GM12878 (cell line): ENCODE data around the gene PTCH2. TPM values are rescaled to one million over a fixed set of nuclear protein-coding genes. Genes with fewer than 3 reads are reported as not detected.

Source experiments
- ATAC-seq: fragments of 200-7000 bp; cut with Tn5 transposase; 3 replicates; pipeline ENCODE4 v1.9.1; 2020; ENCODE audit warnings: mild to moderate bottlenecking, moderate library complexity
- BruUV-seq: library from RNA; stranded (reverse); fragments of 400-500 nt; replicated peaks from 2 replicates; lab custom pipeline; 2021; lab: Mats Ljungman, UMichigan
- CTCF ChIA-PET: fragments of 300-600 bp; sonication (Branson Sonifier 250); formaldehyde crosslinking; extraction: SDS; loops from one replicate; lab custom pipeline; 2021; ENCODE audit warnings: inconsistent platforms; lab: Yijun Ruan, JAX
- POLR2A ChIA-PET: fragments of 350-600 bp; formaldehyde crosslinking; extraction: SDS; loops from one replicate; lab custom pipeline; 2021; ENCODE audit warnings: inconsistent platforms; lab: Charles Lee
- RAD21 ChIA-PET: fragments of 300-600 bp; sonication (Branson Sonifier 250); formaldehyde crosslinking; loops from one replicate; lab custom pipeline; 2023; ENCODE audit warnings: antibody characterized with exemption; ENCODE audit not compliant: unreplicated experiment; lab: Charles Lee
- SMC1A ChIA-PET: fragments of 300-600 bp; sonication (Branson Sonifier 250); formaldehyde crosslinking; loops from one replicate; lab custom pipeline; 2023; ENCODE audit not compliant: unreplicated experiment, uncharacterized antibody; lab: Charles Lee
- DNase-seq: peaks from one replicate; pipeline ENCODE4 v3.0.0-alpha.2; 2011; ENCODE audit warnings: low read depth, low spot score
- FAIRE-seq: peaks from 3 replicates; lab custom pipeline; 2011; peaks lifted over from hg19 to GRCh38; lab: Jason Lieb, UNC
- H2AFZ ChIP-seq: 2 replicates; pipeline ENCODE4 v1.6.0; 2011; ENCODE audit warnings: low read depth, low read length, control low read depth; ENCODE audit not compliant: control insufficient read depth
- H3K27ac ChIP-seq: 2 replicates; pipeline ENCODE4 v1.5.1; 2011; ENCODE audit warnings: control low read depth; ENCODE audit not compliant: control insufficient read depth, insufficient read depth
- H3K27me3 ChIP-seq, 2 experiments: replicated peaks in 1 of 2; 2 replicates each; pipeline versions ENCODE4 v1.6.0 to v1.6.1; 2011; ENCODE audit warnings: low read length in 1 of 2; ENCODE audit not compliant: control insufficient read depth in 2 of 2, insufficient read depth in 2 of 2
- H3K36me3 ChIP-seq, 2 experiments: 2 replicates each; pipeline ENCODE4 v1.5.1; 2011; ENCODE audit warnings: low read length in 1 of 2; ENCODE audit not compliant: control insufficient read depth in 2 of 2, insufficient read depth in 2 of 2
- H3K4me1 ChIP-seq: 2 replicates; pipeline ENCODE4 v1.6.1; 2011; ENCODE audit warnings: mild to moderate bottlenecking, low read length, moderate library complexity, mixed read lengths; ENCODE audit not compliant: control insufficient read depth, insufficient read depth
- H3K4me2 ChIP-seq: 2 replicates; pipeline ENCODE4 v1.6.0; 2011; ENCODE audit warnings: control low read depth; ENCODE audit not compliant: control insufficient read depth, insufficient read depth
- H3K4me3 ChIP-seq: fragments of 200-600 bp; sonication (generic); 2 replicates; pipeline ENCODE4 v1.5.1; 2016
- H3K79me2 ChIP-seq: 2 replicates; pipeline ENCODE4 v1.6.0; 2011; ENCODE audit warnings: low read length; ENCODE audit not compliant: control insufficient read depth, insufficient read depth
- H3K9ac ChIP-seq: 2 replicates; pipeline ENCODE4 v1.8.0; 2011; ENCODE audit warnings: low read length, control low read depth, mixed read lengths; ENCODE audit not compliant: control insufficient read depth, insufficient read depth
- H3K9me3 ChIP-seq: replicated peaks from 3 replicates; pipeline ENCODE4 v1.5.1; 2011; ENCODE audit warnings: mild to moderate bottlenecking, low read length; ENCODE audit not compliant: control insufficient read depth, insufficient read depth
- H4K20me1 ChIP-seq: 2 replicates; pipeline ENCODE4 v1.6.0; 2011; ENCODE audit not compliant: control insufficient read depth, insufficient read depth
- HDGF ChIP-seq: fragments of 450-650 bp; IDR thresholded peaks from 2 replicates; pipeline ENCODE4 v1.6.1; 2016; ENCODE audit warnings: antibody characterized with exemption
- KDM1A ChIP-seq: fragments of 200-600 bp; sonication (generic); IDR thresholded peaks from 2 replicates; pipeline ENCODE4 v1.6.1; 2016; ENCODE audit warnings: borderline replicate concordance
- POU2F2 ChIP-seq: IDR thresholded peaks from 3 replicates; pipeline ENCODE4 v1.6.1; 2011; ENCODE audit warnings: low read depth, mild to moderate bottlenecking, low read length, borderline replicate concordance
- RUNX3 ChIP-seq: IDR thresholded peaks from 2 replicates; pipeline ENCODE4 v1.6.1; 2012; ENCODE audit warnings: low read length, inconsistent platforms
- SUZ12 ChIP-seq: fragments of 200-600 bp; sonication (generic); IDR thresholded peaks from one replicate; pipeline ENCODE4 v1.6.1; 2018; ENCODE audit warnings: antibody characterized with exemption, mild to moderate bottlenecking; ENCODE audit not compliant: unreplicated experiment
- TAF1 ChIP-seq: IDR thresholded peaks from 2 replicates; pipeline ENCODE4 v1.6.1; 2011; ENCODE audit warnings: mild to moderate bottlenecking, low read depth, low read length, borderline replicate concordance
- ZNF207 ChIP-seq: fragments of 450-650 bp; IDR thresholded peaks from 2 replicates; pipeline ENCODE4 v1.6.1; 2014; ENCODE audit warnings: antibody characterized with exemption, mild to moderate bottlenecking, borderline replicate concordance
- ZNF24 ChIP-seq: fragments of 450-650 bp; IDR thresholded peaks from 2 replicates; pipeline ENCODE4 v1.6.1; 2017; ENCODE audit warnings: antibody characterized with exemption, mild to moderate bottlenecking
- ZNF274 ChIP-seq: IDR thresholded peaks from one replicate; pipeline ENCODE4 v1.8.0; 2011; ENCODE audit not compliant: insufficient read length, insufficient read depth
- WGBS: methylation state at CpG from one replicate; pipeline ENCODE4 v1.1.6; 2016; ENCODE audit warnings: low lambda C conversion rate; ENCODE audit not compliant: insufficient replicate concordance, insufficient coverage; ENCODE audit errors: missing lambda C conversion rate; 5-methylcytosine and 5-hydroxymethylcytosine counted together
- in situ Hi-C: fragments of 300-500 bp; cut with MboI; formaldehyde crosslinking; loops from 9 replicates; pipeline ENCODE4 v1.14.3; 2018; ENCODE audit warnings: mixed read lengths
- intact Hi-C: fragments of 100-400 bp; cut with micrococcal nuclease; formaldehyde crosslinking; loops from one replicate; pipeline ENCODE4 v1.14.2; 2022; ENCODE audit not compliant: unreplicated experiment
- polyA plus RNA-seq, 11 experiments: library from polyadenylated mRNA; depleted of rRNA in 4 of 11; unstranded in 6 of 11; stranded (reverse) in 5 of 11; fragments of >200 nt; fragmentation: Nextera tagmentation in 4 of 11; fragmentation: Illumina TruSeq in 1 of 11; extraction: Ambion mirVana in 4 of 11; extraction: Trizol in 1 of 11; gene quantifications; 1 replicate in 1 of 11; 2 replicates in 10 of 11; pipeline versions ENCODE4 v1.2.1 to v1.2.3, GENCODE V29; 2011 to 2016; ENCODE audit warnings: inconsistent platforms in 2 of 11, missing spikeins in 2 of 11, low read depth in 1 of 11
- total RNA-seq, 4 experiments: library from RNA; depleted of rRNA in 3 of 4; stranded (reverse); fragments of >200 nt in 3 of 4; fragmentation: Illumina TruSeq in 1 of 4; extraction: Trizol in 1 of 4; gene quantifications; 2 replicates each; pipeline versions ENCODE4 v1.2.1 to v1.2.3, GENCODE V29; 2013 to 2021
- TF ChIP-seq, protein P1 (sequence below): IDR thresholded peaks from 2 replicates; pipeline ENCODE4 v1.6.1; 2011; ENCODE audit warnings: low read depth, low read length, improper control_type of control experiment, borderline replicate concordance
- TF ChIP-seq, protein P2 (sequence below): fragments of 450-650 bp; IDR thresholded peaks from 2 replicates; pipeline ENCODE4 v1.6.1; 2018; ENCODE audit warnings: mild to moderate bottlenecking, low read depth, moderate library complexity; ENCODE audit not compliant: partially characterized antibody
- TF ChIP-seq, protein P3 (sequence below): fragments of 450-650 bp; formaldehyde crosslinking; IDR thresholded peaks from 2 replicates; pipeline ENCODE4 v1.4.0; 2020; ENCODE audit warnings: mild to moderate bottlenecking, moderate library complexity
- TF ChIP-seq, protein P4 (sequence below): fragments of 450-650 bp; IDR thresholded peaks from 2 replicates; pipeline ENCODE4 v1.6.1; 2016; ENCODE audit warnings: mild to moderate bottlenecking
- TF ChIP-seq, protein P5 (sequence below): fragments of 150-350 bp; IDR thresholded peaks from 2 replicates; pipeline ENCODE4 v1.6.1; 2014; ENCODE audit warnings: mild to moderate bottlenecking, low read depth, low read length

The PTCH2 gene
- total and polyA plus RNA-seq, 10 of the 15 experiments (the other 5 are each of a cell fraction or from before 2014, with no cell fraction given): 0.03 to 8.4 (median 0.10) TPM

DNA sequence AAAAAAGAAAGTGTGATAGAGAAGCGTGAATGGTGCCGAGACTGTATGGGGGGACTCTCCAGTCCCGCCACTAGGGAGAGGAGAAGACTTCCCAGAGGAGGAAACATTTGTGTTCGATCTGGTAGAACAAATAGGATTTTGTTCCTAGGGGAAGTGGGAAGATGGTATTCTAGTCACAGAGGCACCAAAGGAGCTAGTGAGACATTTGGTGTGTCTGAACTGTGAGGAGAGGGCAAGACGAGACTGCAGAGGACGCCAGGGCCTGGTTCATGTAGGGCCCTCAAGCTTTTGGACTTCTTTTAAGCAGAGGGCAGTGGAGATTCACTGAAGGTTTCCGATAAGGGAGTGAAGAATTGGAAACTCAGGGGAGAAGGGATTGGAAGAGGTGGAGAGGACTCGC, 31.8 kb downstream of the PTCH2 start:
- BruUV-seq: no TSS peak
- Histone ChIP-seq H3K27ac (no peak overlapping the region; the same call in 1 of the 2 replicates), H3K4me3 (no peak overlapping the region), H3K36me3 (no peaks in the 10 kb centered on the region; a peak in 1 of 4 replicates), H3K9ac (no peak overlapping the region), H3K79me2 (no peaks in the 10 kb centered on the region), H4K20me1 (no peaks in the 10 kb centered on the region), H3K27me3 (no peaks in the 10 kb centered on the region), H3K9me3 (no peaks in the 10 kb centered on the region), H3K4me2 (no peak overlapping the region), H2AFZ (no peak overlapping the region; the same call in 1 of the 2 replicates), H3K4me1 (peaks cover 49% of the 10 kb centered on the region)
- no peak for ATAC-seq
- no peak for DNase-seq
- 83% methylated on average over 8 of the region's 8 CpGs for WGBS
- in situ Hi-C loops: no loop called here
- CTCF ChIA-PET: interaction anchor here (1.0 to 1.8 kb wide), 2 partner anchors 8 to 11 kb away, joined by 3 to 6 read pairs; partner anchors contain the start of gene PLK3
- no peak for FAIRE-seq
- intact Hi-C loops: no loop called here
- SMC1A ChIA-PET: interaction anchor here (4.6 kb wide), 1 partner anchor 9 kb away, joined by 52 read pairs; no protein-coding TSS in a partner anchor
- POLR2A ChIA-PET: interaction anchor here (0.7 to 5.1 kb wide), 5 partner anchors 7 to 492 kb away, joined by 3 to 51 read pairs (median 6); partner anchors contain the start of genes PLK3 and RNU5D-1
- RAD21 ChIA-PET: interaction anchor here (0.7 kb wide), 1 partner anchor 88 kb away, joined by 3 read pairs; no protein-coding TSS in a partner anchor
- TF ChIP-seq POU2F2: no peak
- TF ChIP-seq, protein P1, sequence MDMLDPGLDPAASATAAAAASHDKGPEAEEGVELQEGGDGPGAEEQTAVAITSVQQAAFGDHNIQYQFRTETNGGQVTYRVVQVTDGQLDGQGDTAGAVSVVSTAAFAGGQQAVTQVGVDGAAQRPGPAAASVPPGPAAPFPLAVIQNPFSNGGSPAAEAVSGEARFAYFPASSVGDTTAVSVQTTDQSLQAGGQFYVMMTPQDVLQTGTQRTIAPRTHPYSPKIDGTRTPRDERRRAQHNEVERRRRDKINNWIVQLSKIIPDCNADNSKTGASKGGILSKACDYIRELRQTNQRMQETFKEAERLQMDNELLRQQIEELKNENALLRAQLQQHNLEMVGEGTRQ: no peak
- no peak for TF ChIP-seq ZNF24
- TF ChIP-seq, protein P2, sequence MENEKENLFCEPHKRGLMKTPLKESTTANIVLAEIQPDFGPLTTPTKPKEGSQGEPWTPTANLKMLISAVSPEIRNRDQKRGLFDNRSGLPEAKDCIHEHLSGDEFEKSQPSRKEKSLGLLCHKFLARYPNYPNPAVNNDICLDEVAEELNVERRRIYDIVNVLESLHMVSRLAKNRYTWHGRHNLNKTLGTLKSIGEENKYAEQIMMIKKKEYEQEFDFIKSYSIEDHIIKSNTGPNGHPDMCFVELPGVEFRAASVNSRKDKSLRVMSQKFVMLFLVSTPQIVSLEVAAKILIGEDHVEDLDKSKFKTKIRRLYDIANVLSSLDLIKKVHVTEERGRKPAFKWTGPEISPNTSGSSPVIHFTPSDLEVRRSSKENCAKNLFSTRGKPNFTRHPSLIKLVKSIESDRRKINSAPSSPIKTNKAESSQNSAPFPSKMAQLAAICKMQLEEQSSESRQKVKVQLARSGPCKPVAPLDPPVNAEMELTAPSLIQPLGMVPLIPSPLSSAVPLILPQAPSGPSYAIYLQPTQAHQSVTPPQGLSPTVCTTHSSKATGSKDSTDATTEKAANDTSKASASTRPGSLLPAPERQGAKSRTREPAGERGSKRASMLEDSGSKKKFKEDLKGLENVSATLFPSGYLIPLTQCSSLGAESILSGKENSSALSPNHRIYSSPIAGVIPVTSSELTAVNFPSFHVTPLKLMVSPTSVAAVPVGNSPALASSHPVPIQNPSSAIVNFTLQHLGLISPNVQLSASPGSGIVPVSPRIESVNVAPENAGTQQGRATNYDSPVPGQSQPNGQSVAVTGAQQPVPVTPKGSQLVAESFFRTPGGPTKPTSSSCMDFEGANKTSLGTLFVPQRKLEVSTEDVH: no peak
- TF ChIP-seq, protein P3, sequence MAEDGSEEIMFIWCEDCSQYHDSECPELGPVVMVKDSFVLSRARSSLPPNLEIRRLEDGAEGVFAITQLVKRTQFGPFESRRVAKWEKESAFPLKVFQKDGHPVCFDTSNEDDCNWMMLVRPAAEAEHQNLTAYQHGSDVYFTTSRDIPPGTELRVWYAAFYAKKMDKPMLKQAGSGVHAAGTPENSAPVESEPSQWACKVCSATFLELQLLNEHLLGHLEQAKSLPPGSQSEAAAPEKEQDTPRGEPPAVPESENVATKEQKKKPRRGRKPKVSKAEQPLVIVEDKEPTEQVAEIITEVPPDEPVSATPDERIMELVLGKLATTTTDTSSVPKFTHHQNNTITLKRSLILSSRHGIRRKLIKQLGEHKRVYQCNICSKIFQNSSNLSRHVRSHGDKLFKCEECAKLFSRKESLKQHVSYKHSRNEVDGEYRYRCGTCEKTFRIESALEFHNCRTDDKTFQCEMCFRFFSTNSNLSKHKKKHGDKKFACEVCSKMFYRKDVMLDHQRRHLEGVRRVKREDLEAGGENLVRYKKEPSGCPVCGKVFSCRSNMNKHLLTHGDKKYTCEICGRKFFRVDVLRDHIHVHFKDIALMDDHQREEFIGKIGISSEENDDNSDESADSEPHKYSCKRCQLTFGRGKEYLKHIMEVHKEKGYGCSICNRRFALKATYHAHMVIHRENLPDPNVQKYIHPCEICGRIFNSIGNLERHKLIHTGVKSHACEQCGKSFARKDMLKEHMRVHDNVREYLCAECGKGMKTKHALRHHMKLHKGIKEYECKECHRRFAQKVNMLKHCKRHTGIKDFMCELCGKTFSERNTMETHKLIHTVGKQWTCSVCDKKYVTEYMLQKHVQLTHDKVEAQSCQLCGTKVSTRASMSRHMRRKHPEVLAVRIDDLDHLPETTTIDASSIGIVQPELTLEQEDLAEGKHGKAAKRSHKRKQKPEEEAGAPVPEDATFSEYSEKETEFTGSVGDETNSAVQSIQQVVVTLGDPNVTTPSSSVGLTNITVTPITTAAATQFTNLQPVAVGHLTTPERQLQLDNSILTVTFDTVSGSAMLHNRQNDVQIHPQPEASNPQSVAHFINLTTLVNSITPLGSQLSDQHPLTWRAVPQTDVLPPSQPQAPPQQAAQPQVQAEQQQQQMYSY: no peak
- TF ChIP-seq SUZ12: no peak
- TF ChIP-seq RUNX3: no peak
- TF ChIP-seq HDGF: no peak
- TF ChIP-seq, protein P4, sequence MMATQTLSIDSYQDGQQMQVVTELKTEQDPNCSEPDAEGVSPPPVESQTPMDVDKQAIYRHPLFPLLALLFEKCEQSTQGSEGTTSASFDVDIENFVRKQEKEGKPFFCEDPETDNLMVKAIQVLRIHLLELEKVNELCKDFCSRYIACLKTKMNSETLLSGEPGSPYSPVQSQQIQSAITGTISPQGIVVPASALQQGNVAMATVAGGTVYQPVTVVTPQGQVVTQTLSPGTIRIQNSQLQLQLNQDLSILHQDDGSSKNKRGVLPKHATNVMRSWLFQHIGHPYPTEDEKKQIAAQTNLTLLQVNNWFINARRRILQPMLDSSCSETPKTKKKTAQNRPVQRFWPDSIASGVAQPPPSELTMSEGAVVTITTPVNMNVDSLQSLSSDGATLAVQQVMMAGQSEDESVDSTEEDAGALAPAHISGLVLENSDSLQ: no peak
- no peak for TF ChIP-seq ZNF207
- no peak for TF ChIP-seq KDM1A
- TF ChIP-seq, protein P5, sequence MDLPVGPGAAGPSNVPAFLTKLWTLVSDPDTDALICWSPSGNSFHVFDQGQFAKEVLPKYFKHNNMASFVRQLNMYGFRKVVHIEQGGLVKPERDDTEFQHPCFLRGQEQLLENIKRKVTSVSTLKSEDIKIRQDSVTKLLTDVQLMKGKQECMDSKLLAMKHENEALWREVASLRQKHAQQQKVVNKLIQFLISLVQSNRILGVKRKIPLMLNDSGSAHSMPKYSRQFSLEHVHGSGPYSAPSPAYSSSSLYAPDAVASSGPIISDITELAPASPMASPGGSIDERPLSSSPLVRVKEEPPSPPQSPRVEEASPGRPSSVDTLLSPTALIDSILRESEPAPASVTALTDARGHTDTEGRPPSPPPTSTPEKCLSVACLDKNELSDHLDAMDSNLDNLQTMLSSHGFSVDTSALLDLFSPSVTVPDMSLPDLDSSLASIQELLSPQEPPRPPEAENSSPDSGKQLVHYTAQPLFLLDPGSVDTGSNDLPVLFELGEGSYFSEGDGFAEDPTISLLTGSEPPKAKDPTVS: no peak
- TF ChIP-seq ZNF274: no peak
- no peak for TF ChIP-seq TAF1
